Osteocyte (in vitro differentiated cells): ENCODE data around the gene ADAM10. TPM values are rescaled to one million over a fixed set of nuclear protein-coding genes. Genes with fewer than 3 reads are reported as not detected.

Source experiments
- DNase-seq: peaks from one replicate; pipeline ENCODE4 v3.0.0; 2021; ENCODE audit warnings: mixed read lengths; ENCODE audit not compliant: unreplicated experiment; ENCODE audit errors: extremely low spot score
- H3K27ac Mint-ChIP-seq: one replicate; pipeline ENCODE4 v1.8.0; 2021; ENCODE audit warnings: mild to moderate bottlenecking, mixed read lengths; ENCODE audit not compliant: unreplicated experiment
- H3K27me3 Mint-ChIP-seq: one replicate; pipeline ENCODE4 v1.8.0; 2021; ENCODE audit warnings: mixed read lengths; ENCODE audit not compliant: unreplicated experiment
- H3K36me3 Mint-ChIP-seq: one replicate; pipeline ENCODE4 v1.8.0; 2021; ENCODE audit warnings: mixed read lengths; ENCODE audit not compliant: unreplicated experiment
- H3K4me1 Mint-ChIP-seq: one replicate; pipeline ENCODE4 v1.8.0; 2021; ENCODE audit warnings: mixed read lengths; ENCODE audit not compliant: unreplicated experiment
- H3K4me3 Mint-ChIP-seq: one replicate; pipeline ENCODE4 v1.8.0; 2021; ENCODE audit warnings: mild to moderate bottlenecking, moderate library complexity, mixed read lengths; ENCODE audit not compliant: unreplicated experiment
- H3K9me3 Mint-ChIP-seq: one replicate; pipeline ENCODE4 v1.8.0; 2021; ENCODE audit warnings: mixed read lengths; ENCODE audit not compliant: unreplicated experiment
- CTCF ChIP-seq: fragments of 200-600 bp; sonication (generic); IDR thresholded peaks from 2 replicates; pipeline ENCODE4 v1.5.0; 2021; ENCODE audit warnings: antibody characterized with exemption, mild to moderate bottlenecking, moderate library complexity
- long read RNA-seq: library from polyadenylated mRNA; unstranded; transcript quantifications from one replicate; pipeline ENCODE4 v2.0.0, GENCODE V29; 2021
- total RNA-seq: library from RNA; stranded (reverse); gene quantifications from 2 replicates; pipeline ENCODE4 v1.2.1, GENCODE V29; 2021

Gene ADAM10, protein sequence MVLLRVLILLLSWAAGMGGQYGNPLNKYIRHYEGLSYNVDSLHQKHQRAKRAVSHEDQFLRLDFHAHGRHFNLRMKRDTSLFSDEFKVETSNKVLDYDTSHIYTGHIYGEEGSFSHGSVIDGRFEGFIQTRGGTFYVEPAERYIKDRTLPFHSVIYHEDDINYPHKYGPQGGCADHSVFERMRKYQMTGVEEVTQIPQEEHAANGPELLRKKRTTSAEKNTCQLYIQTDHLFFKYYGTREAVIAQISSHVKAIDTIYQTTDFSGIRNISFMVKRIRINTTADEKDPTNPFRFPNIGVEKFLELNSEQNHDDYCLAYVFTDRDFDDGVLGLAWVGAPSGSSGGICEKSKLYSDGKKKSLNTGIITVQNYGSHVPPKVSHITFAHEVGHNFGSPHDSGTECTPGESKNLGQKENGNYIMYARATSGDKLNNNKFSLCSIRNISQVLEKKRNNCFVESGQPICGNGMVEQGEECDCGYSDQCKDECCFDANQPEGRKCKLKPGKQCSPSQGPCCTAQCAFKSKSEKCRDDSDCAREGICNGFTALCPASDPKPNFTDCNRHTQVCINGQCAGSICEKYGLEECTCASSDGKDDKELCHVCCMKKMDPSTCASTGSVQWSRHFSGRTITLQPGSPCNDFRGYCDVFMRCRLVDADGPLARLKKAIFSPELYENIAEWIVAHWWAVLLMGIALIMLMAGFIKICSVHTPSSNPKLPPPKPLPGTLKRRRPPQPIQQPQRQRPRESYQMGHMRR
- 169 and 175 TPM in 2 replicates for total RNA-seq
- long read RNA-seq, full-length matches to known transcripts, result 90 of 152 reads
- long read RNA-seq, partial matches to known transcripts, result 40 of 152 reads
- long read RNA-seq, other reads (novel, unspliced or antisense), result 22 of 152 reads

GRCh38 chr15:58749532-58750337 lies at the start of gene ADAM10:
Gene ADAM10, minus strand, starts transcription at chr15:58749707. Its CDS starts 173 bp downstream, at chr15:58749534.
- no peaks in the 10 kb centered on the region for H3K9me3 Mint-ChIP-seq

DNA sequence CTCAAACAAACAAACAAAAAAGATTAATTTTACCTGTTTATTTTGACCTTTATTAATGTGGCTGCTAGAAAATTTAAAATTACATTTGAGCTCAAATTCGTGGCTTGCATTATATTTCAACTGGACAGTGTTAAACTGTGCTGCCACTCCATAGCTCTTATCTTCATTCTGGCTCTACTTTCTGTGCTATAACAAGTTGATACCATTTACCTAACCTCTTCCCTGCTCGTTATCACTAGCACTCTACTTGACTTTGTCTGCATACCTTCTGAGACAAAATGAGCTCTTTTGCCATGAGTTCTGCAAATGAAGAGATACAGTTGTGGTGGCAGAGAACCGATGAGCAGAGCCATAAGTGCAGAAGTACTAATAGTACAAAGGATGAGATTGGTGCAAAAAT lies 48.0 kb upstream of the ADAM10 start:
- no peaks in the 10 kb centered on the region for H3K27me3 Mint-ChIP-seq
- H3K27ac Mint-ChIP-seq, result no peak overlapping the region
- H3K9me3 Mint-ChIP-seq, result no peaks in the 10 kb centered on the region
- no peak for TF ChIP-seq CTCF
- no peak for DNase-seq
- peaks cover 6% of the 10 kb centered on the region for H3K4me1 Mint-ChIP-seq
- no peak overlapping the region for H3K4me3 Mint-ChIP-seq
- peaks cover 7% of the 10 kb centered on the region for H3K36me3 Mint-ChIP-seq

More at GRCh38 chr15:58749532-58750337, at the start of gene ADAM10:
- Mint-ChIP-seq H3K4me3 (peak within 1 kb of the TSS; percentile 96), H3K27me3 (peaks cover 2% of the 10 kb centered on the region), H3K27ac (peak within 1 kb of the TSS; percentile 93), H3K36me3 (peaks cover 3% of the 10 kb centered on the region), H3K4me1 (peaks cover 29% of the 10 kb centered on the region)
- no peak for TF ChIP-seq CTCF
- peak; percentile 100 for DNase-seq

GRCh38 chr15:58795825-58796224 lies 46.3 kb upstream of the ADAM10 start:
- no peak for DNase-seq
- H3K27me3 Mint-ChIP-seq, result no peaks in the 10 kb centered on the region
- peak overlapping the region; percentile 40 for H3K27ac Mint-ChIP-seq
- peaks cover 4% of the 10 kb centered on the region for H3K4me1 Mint-ChIP-seq
- peaks cover 9% of the 10 kb centered on the region for H3K36me3 Mint-ChIP-seq
- no peak for TF ChIP-seq CTCF
- H3K9me3 Mint-ChIP-seq, result no peaks in the 10 kb centered on the region
- H3K4me3 Mint-ChIP-seq, result no peak overlapping the region

- TF ChIP-seq CTCF, result no peak
- DNase-seq, result no peak
- H3K27ac Mint-ChIP-seq, result no peak overlapping the region
- no peak overlapping the region for H3K4me3 Mint-ChIP-seq
- peaks cover 4% of the 10 kb centered on the region for H3K4me1 Mint-ChIP-seq
- H3K36me3 Mint-ChIP-seq, result peaks cover 12% of the 10 kb centered on the region
- no peaks in the 10 kb centered on the region for H3K27me3 Mint-ChIP-seq
- H3K9me3 Mint-ChIP-seq, result no peaks in the 10 kb centered on the region
Measured at GRCh38 chr15:58793862-58794261, 44.4 kb upstream of the ADAM10 start.
